PC-3 (cell line): ENCODE measurements around the gene KCNJ9. TPM values are rescaled to one million over a fixed set of nuclear protein-coding genes. Genes with fewer than 3 reads are reported as not detected.

Experiments
- ATAC-seq: fragments of 200-7000 bp; cut with Tn5 transposase; 2 replicates; pipeline ENCODE4 v1.9.1; 2020; ENCODE audit warnings: mild to moderate bottlenecking, moderate library complexity
- BruUV-seq: library from RNA; stranded (reverse); fragments of 400-500 nt; replicated peaks from 2 replicates; lab custom pipeline; 2021; lab: Mats Ljungman, UMichigan
- CTCF ChIA-PET: fragments of 300-600 bp; sonication (Branson Sonifier 250); formaldehyde crosslinking; loops from one replicate; lab custom pipeline; 2022; ENCODE audit warnings: antibody characterized with exemption; lab: Charles Lee
- POLR2A ChIA-PET: fragments of 300-600 bp; sonication (Branson Sonifier 250); formaldehyde crosslinking; loops from one replicate; lab custom pipeline; 2022; ENCODE audit warnings: antibody characterized with exemption; ENCODE audit not compliant: unreplicated experiment; lab: Charles Lee
- DNase-seq: peaks from one replicate; pipeline ENCODE4 v3.0.0-alpha.2; 2015
- H2AFZ ChIP-seq: fragments of 300-600 bp; sonication (generic); 2 replicates; pipeline ENCODE4 v1.6.0; 2016; ENCODE audit warnings: antibody characterized with exemption, low read length
- H3F3A ChIP-seq: fragments of 300-600 bp; sonication (generic); one replicate; pipeline ENCODE4 v1.6.0; 2017; ENCODE audit warnings: antibody characterized with exemption, low read length, control low read depth, mild to moderate bottlenecking; ENCODE audit not compliant: unreplicated experiment
- H3K27ac ChIP-seq: fragments of 300-600 bp; sonication (generic); 2 replicates; pipeline ENCODE4 v1.5.1; 2016; ENCODE audit warnings: mild to moderate bottlenecking, low read length
- H3K27me3 ChIP-seq: fragments of 300-600 bp; sonication (generic); 2 replicates; pipeline ENCODE4 v1.6.1; 2016; ENCODE audit warnings: low read length, mixed read lengths
- H3K36me3 ChIP-seq: fragments of 300-600 bp; sonication (generic); 2 replicates; pipeline ENCODE4 v1.6.1; 2016; ENCODE audit warnings: low read depth, mixed run types, low read length, mixed read lengths
- H3K4me1 ChIP-seq: fragments of 300-600 bp; sonication (generic); 2 replicates; pipeline ENCODE4 v1.5.1; 2016; ENCODE audit warnings: low read length; ENCODE audit not compliant: insufficient read depth
- H3K4me2 ChIP-seq: fragments of 300-600 bp; sonication (generic); 2 replicates; pipeline ENCODE4 v1.6.0; 2016; ENCODE audit warnings: low read length
- H3K4me3 ChIP-seq: fragments of 300-600 bp; sonication (generic); 2 replicates; pipeline ENCODE4 v1.5.1; 2016; ENCODE audit warnings: mild to moderate bottlenecking, low read length, mixed read lengths
- H3K79me2 ChIP-seq: fragments of 300-600 bp; sonication (generic); 2 replicates; pipeline ENCODE4 v1.6.1; 2017; ENCODE audit warnings: low read length, mixed read lengths
- H3K9ac ChIP-seq: fragments of 300-600 bp; sonication (generic); 2 replicates; pipeline ENCODE4 v1.6.0; 2016; ENCODE audit warnings: mild to moderate bottlenecking, low read length
- H3K9me2 ChIP-seq: fragments of 300-600 bp; sonication (generic); replicated peaks from 2 replicates; pipeline ENCODE4 v1.6.1; 2016; ENCODE audit warnings: mixed run types, low read length, mixed read lengths
- H3K9me3 ChIP-seq: fragments of 300-600 bp; sonication (generic); 2 replicates; pipeline ENCODE4 v1.6.1; 2016; ENCODE audit warnings: low read length, mixed read lengths
- H4K20me1 ChIP-seq: fragments of 300-600 bp; sonication (generic); 2 replicates; pipeline ENCODE4 v1.6.1; 2016; ENCODE audit warnings: low read length, mixed read lengths
- CTCF ChIP-seq: fragments of 300-600 bp; sonication (generic); conservative IDR thresholded peaks from 2 replicates; pipeline ENCODE4 v1.5.1; 2017; ENCODE audit warnings: antibody characterized with exemption, low read depth, mild to moderate bottlenecking, low read length
- EZH2 ChIP-seq: fragments of 300-600 bp; sonication (generic); IDR thresholded peaks from one replicate; pipeline ENCODE4 v1.6.1; 2017; ENCODE audit warnings: antibody characterized with exemption, mild to moderate bottlenecking, low read length; ENCODE audit not compliant: unreplicated experiment
- EZH2phosphoT487 ChIP-seq: fragments of 300-600 bp; sonication (generic); IDR thresholded peaks from 2 replicates; pipeline ENCODE4 v1.6.1; 2018; ENCODE audit warnings: mild to moderate bottlenecking, antibody characterized with exemption, low read length, borderline replicate concordance
- intact Hi-C: fragments of 100-400 bp; cut with micrococcal nuclease; formaldehyde crosslinking; loops from 2 replicates; pipeline ENCODE4 v1.9.0; 2023
- total RNA-seq: library from RNA; depleted of rRNA; stranded (reverse); fragments of >200 nt; gene quantifications from 2 replicates; pipeline ENCODE4 v1.2.3, GENCODE V29; 2014

The KCNJ9 gene
- total RNA-seq, 1 experiment from 2014 or later, result not detected

- peaks cover 67% of the 10 kb centered on the region for H3K27me3 ChIP-seq
- no peaks in the 10 kb centered on the region for H3F3A ChIP-seq
- no peaks in the 10 kb centered on the region for H3K4me1 ChIP-seq
- no TSS peak for BruUV-seq
- no peak for TF ChIP-seq EZH2
- no peak for TF ChIP-seq EZH2phosphoT487
- no peak for TF ChIP-seq CTCF
- no peaks in the 10 kb centered on the region for H3K9me2 ChIP-seq
- no peak overlapping the region for H3K4me3 ChIP-seq
- DNase-seq, result no peak
- intact Hi-C loops, result no loop called here
- no peak overlapping the region for H2AFZ ChIP-seq
- POLR2A ChIA-PET, result no interaction called here
- no peak overlapping the region for H3K4me2 ChIP-seq
- no peaks in the 10 kb centered on the region for H3K36me3 ChIP-seq
- H3K79me2 ChIP-seq, result no peaks in the 10 kb centered on the region
- CTCF ChIA-PET, result no interaction called here
- no peaks in the 10 kb centered on the region for H4K20me1 ChIP-seq
- ATAC-seq, result no peak; the same call in 1 of the 2 replicates
- H3K9me3 ChIP-seq, result no peaks in the 10 kb centered on the region
- no peak overlapping the region for H3K27ac ChIP-seq
- H3K9ac ChIP-seq, result no peak overlapping the region
Measured at GRCh38 chr1:160056648-160057169, 24.6 kb upstream of the KCNJ9 start.

- Histone ChIP-seq H4K20me1 (no peaks in the 10 kb centered on the region), H3K27ac (no peak overlapping the region), H3K4me3 (no peak overlapping the region), H3K27me3 (peaks cover 61% of the 10 kb centered on the region), H3K4me2 (no peak overlapping the region), H3K9me2 (no peaks in the 10 kb centered on the region), H3K9me3 (no peaks in the 10 kb centered on the region), H3K4me1 (no peaks in the 10 kb centered on the region), H3F3A (no peaks in the 10 kb centered on the region), H3K79me2 (no peaks in the 10 kb centered on the region), H3K36me3 (no peaks in the 10 kb centered on the region), H3K9ac (no peak overlapping the region), H2AFZ (no peak overlapping the region)
- TF ChIP-seq CTCF (peak; percentile 45), EZH2 (no peak)
- DNase-seq (peak; percentile 22), ATAC-seq (peak; percentile 49; the same call in 1 of the 2 replicates)
- ChIA-PET POLR2A (no interaction called here), CTCF (interaction anchor here (0.7 to 0.9 kb wide), 2 partner anchors 20 to 28 kb away, joined by 3 to 4 read pairs; no protein-coding TSS in a partner anchor)
- intact Hi-C loops, result no loop called here
- no TSS peak for BruUV-seq
Measured at GRCh38 chr1:160058087-160058486, 23.3 kb upstream of the KCNJ9 start.

GRCh38 chr1:160061369-160062229, 19.7 kb upstream of the KCNJ9 start:
- no peak overlapping the region for H3K27ac ChIP-seq
- no peak for DNase-seq
- peaks cover 60% of the 10 kb centered on the region for H3K27me3 ChIP-seq
- no peak for ATAC-seq
- POLR2A ChIA-PET, result no interaction called here
- CTCF ChIA-PET, result no interaction called here
- H3F3A ChIP-seq, result no peaks in the 10 kb centered on the region
- no peaks in the 10 kb centered on the region for H3K9me2 ChIP-seq
- no peaks in the 10 kb centered on the region for H4K20me1 ChIP-seq
- BruUV-seq, result no TSS peak
- H3K4me2 ChIP-seq, result no peak overlapping the region
- H3K4me3 ChIP-seq, result no peak overlapping the region
- no peaks in the 10 kb centered on the region for H3K36me3 ChIP-seq
- intact Hi-C loops, result no loop called here
- H3K9ac ChIP-seq, result no peak overlapping the region
- H2AFZ ChIP-seq, result no peak overlapping the region
- TF ChIP-seq EZH2 (no peak), EZH2phosphoT487 (no peak), CTCF (no peak)
- H3K9me3 ChIP-seq, result no peaks in the 10 kb centered on the region
- no peaks in the 10 kb centered on the region for H3K4me1 ChIP-seq
- no peaks in the 10 kb centered on the region for H3K79me2 ChIP-seq
